Stomach (tissue), 9 donors: ENCODE results near the gene COL9A3. TPM values are rescaled to one million over a fixed set of nuclear protein-coding genes. Genes with fewer than 3 reads are reported as not detected.
"Not testable (repeated sequence)": the region's sequence is repeated elsewhere in the genome, so short reads cannot be mapped to it uniquely, and the experiment has no call there.

Experiments
- DNase-seq, 2 donors: peaks; one replicate each; pipeline versions ENCODE4 v3.0.0 to v3.0.0-alpha.2; 2013 to 2019
- H3K27ac ChIP-seq, 5 donors: fragments of 200-600 bp in 4 of 5; sonication (generic) in 4 of 5; one replicate each; pipeline ENCODE4 v1.5.1; 2013 to 2019; ENCODE audit warnings: mild to moderate bottlenecking in 1 of 5, moderate library complexity in 1 of 5
- H3K27me3 ChIP-seq, 3 donors: fragments of 200-600 bp; sonication (generic); one replicate each; pipeline ENCODE4 v1.5.1; 2017 to 2019; ENCODE audit warnings: mixed run types in 1 of 3
- H3K36me3 ChIP-seq, 4 donors: fragments of 200-600 bp; sonication (generic); 1 replicate in 3 of 4; 2 replicates in 1 of 4; pipeline ENCODE4 v1.5.1; 2016 to 2019
- H3K4me1 ChIP-seq, 4 donors: fragments of 200-600 bp; sonication (generic); one replicate each; pipeline ENCODE4 v1.5.1; 2016 to 2019
- H3K4me3 ChIP-seq, 4 donors: fragments of 200-600 bp; sonication (generic) in 3 of 4; one replicate each; pipeline ENCODE4 v1.5.1; 2016 to 2019; ENCODE audit warnings: mild to moderate bottlenecking in 1 of 4
- H3K9me3 ChIP-seq, 4 donors: fragments of 200-600 bp; sonication (generic); one replicate each; pipeline ENCODE4 v1.5.1; 2016 to 2019
- CTCF ChIP-seq, 7 experiments: fragments of 450-650 bp in 4 of 7; fragments of 200-600 bp in 3 of 7; sonication (generic) in 3 of 7; IDR thresholded peaks; one replicate each; pipeline ENCODE4 v1.5.1; 2016 to 2019; ENCODE audit warnings: antibody characterized with exemption in 7 of 7, control low read depth in 2 of 7, mild to moderate bottlenecking in 1 of 7
- EP300 ChIP-seq: sonication (generic); formaldehyde crosslinking; IDR thresholded peaks from one replicate; pipeline ENCODE4 v1.6.1; 2017; ENCODE audit warnings: antibody characterized with exemption
- POLR2A ChIP-seq, 4 donors: fragments of 450-650 bp; IDR thresholded peaks; one replicate each; pipeline ENCODE4 v1.6.1; 2016; ENCODE audit warnings: antibody characterized with exemption in 4 of 4, control low read depth in 2 of 4, mild to moderate bottlenecking in 1 of 4, moderate library complexity in 1 of 4
- POLR2AphosphoS5 ChIP-seq, 3 donors: sonication (generic); formaldehyde crosslinking; IDR thresholded peaks; one replicate each; pipeline ENCODE4 v1.6.1; 2016; ENCODE audit warnings: antibody characterized with exemption in 3 of 3
- WGBS, 5 donors: extraction: QIAGEN DNeasy Blood & Tissue Kit in 3 of 5; methylation state at CpG; one replicate each; pipeline versions ENCODE4 v1.1.5 to v1.1.7; 2013 to 2018; 5-methylcytosine and 5-hydroxymethylcytosine counted together
- intact Hi-C: fragments of 100-400 bp; cut with DNase I; formaldehyde crosslinking; loops from one replicate; pipeline ENCODE4 v1.15.1; 2023; ENCODE audit warnings: low total_unique reads
- polyA plus RNA-seq, 3 donors: library from polyadenylated mRNA; stranded (reverse); fragments of 200-250 nt; gene quantifications; one replicate each; pipeline ENCODE4 v1.2.3, GENCODE V29; 2013
- total RNA-seq, 5 donors: library from RNA; depleted of rRNA; stranded (reverse); fragments of >200 nt; gene quantifications; one replicate each; pipeline versions ENCODE4 v1.1.0 to v1.2.3, GENCODE V29; 2014 to 2016
- donor health status: healthy with polysubstance abuse.
- donor health status: Bipolar disorder and iron deficiency.
- donor health status: healthy.

The COL9A3 gene
- total and polyA plus RNA-seq, 8 donors = 2.3 to 18.2 (median 3.9) TPM; not detected in 3

DNA sequence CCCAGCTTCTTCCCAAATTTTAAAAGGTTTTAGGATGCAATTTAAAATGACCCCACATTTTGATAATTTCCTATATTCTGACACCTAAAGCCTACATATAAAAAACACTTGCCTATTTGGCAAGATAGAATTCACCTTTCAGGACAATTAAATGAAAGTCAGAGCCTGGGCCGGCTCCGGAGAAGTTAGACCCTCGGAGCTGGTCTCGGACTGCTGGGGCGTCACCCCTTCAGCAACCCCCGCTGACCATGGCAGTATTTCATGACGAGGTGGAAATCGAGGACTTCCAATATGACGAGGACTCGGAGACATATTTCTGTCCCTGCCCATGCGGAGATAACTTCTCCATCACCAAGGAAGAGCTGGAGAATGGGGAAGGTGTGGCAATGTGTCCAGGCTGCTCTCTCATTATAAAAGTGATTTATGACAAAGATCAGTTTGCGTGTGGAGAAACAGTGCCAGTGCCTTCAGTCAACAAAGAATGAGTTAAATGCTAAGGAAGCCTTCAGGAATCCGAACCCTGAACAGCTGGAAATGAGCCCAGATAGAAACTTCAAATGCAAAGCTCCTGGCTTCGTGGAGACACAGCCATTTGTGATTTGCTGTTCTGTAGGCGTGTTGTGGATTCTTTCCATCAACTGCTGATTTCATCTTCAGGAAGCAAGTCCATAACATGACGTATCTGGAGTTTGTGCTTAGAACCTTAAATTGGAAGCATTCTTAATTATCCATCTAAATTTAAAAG, 28.7 kb downstream of the COL9A3 start:
- Histone ChIP-seq H3K4me1 (no peaks in the 10 kb centered on the region), H3K36me3 (peaks cover 0 to 20% (median 7%) of the 10 kb centered on the region in 4 donors), H3K27me3 (no peaks in the 10 kb centered on the region), H3K9me3 (no peaks in the 10 kb centered on the region), H3K4me3 (no peak overlapping the region), H3K27ac (no peak overlapping the region)
- DNase-seq = no peak
- 90 to 93% (median 93%) methylated on average over 16 of the region's 16 CpGs for WGBS, 5 donors
- intact Hi-C loops = no loop called here
- no peak for TF ChIP-seq EP300
- no peak for TF ChIP-seq POLR2AphosphoS5 (IDR thresholded peaks at IDR 0.05)
- no peak for TF ChIP-seq CTCF (IDR thresholded peaks at IDR 0.05)
- TF ChIP-seq POLR2A (IDR thresholded peaks at IDR 0.05) = no peak

DNA sequence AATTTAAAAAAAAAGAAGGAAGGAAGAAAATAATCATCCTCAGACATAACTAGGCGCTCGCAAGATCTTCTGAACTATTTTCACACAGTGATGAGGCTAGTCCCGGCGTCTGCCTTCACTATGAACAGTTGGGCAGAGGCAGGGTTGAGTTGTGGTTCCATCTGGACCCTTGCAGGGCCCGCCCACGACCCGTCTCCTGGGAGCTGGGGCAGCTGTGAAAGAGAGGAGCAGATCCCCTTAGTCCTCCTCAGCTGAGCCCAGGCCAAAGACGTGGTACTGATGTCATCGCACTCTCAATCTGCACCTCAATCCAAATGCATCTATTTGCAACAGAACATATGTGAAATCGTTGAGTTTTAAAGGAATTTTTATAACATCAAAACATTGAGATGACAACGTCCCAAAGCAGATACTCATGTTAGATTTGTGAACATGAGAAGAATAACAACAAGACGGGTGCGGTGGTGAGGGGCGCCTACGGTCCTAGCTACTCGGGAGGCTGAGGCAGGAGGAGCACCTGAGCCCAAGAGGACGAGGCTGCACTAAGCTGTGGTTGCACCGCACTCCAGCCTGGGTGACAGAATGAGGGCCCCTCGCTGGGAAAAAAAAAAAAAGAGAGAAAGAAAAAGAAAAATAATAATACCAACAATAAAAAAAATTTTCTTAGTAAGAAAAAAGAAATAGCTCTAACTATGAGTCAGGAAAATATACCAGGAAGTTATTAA, 29.5 kb downstream of the COL9A3 start:
- Histone ChIP-seq H3K9me3 (no peaks in the 10 kb centered on the region), H3K36me3 (peaks cover 0 to 23% (median 9%) of the 10 kb centered on the region in 4 donors), H3K27ac (no peak overlapping the region), H3K27me3 (no peaks in the 10 kb centered on the region), H3K4me3 (no peak overlapping the region), H3K4me1 (no peaks in the 10 kb centered on the region)
- 87 to 94% (median 93%) methylated on average over 19 of the region's 19 CpGs for WGBS, 5 donors
- intact Hi-C loops = no loop called here
- TF ChIP-seq EP300 (no peak), POLR2AphosphoS5 (IDR thresholded peaks at IDR 0.05) (no peak), POLR2A (IDR thresholded peaks at IDR 0.05) (no peak), CTCF (IDR thresholded peaks at IDR 0.05) (no peak)
- DNase-seq = no peak

DNA sequence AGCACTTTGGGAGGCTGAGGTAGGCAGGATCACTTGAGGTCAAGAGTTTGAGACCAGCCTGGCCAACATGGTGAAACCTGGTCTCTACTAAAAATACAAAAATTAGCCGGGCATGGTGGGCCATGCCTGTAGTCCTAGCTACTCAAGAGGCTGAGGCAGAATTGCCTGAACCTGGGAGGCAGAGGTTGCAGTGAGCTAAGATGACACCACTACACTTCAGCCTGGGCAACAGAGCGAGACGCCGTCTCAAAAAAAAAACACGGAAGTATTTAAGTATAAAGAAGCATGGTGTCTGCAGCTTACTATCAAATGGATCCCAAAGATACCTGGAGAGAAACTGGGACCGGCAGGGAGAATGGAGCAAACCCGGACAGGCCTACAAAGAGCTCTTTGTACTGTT, 32.1 kb downstream of the COL9A3 start:
- DNase-seq, H3K27me3 ChIP-seq, H3K9me3 ChIP-seq, H3K27ac ChIP-seq, intact Hi-C loops, H3K4me1 ChIP-seq, H3K4me3 ChIP-seq: not testable (repeated sequence)
- 90 to 96% (median 93%) methylated on average over 7 of the region's 7 CpGs for WGBS, 5 donors
- peaks cover 0 to 48% (median 34%) of the 10 kb centered on the region in 4 donors for H3K36me3 ChIP-seq

DNA sequence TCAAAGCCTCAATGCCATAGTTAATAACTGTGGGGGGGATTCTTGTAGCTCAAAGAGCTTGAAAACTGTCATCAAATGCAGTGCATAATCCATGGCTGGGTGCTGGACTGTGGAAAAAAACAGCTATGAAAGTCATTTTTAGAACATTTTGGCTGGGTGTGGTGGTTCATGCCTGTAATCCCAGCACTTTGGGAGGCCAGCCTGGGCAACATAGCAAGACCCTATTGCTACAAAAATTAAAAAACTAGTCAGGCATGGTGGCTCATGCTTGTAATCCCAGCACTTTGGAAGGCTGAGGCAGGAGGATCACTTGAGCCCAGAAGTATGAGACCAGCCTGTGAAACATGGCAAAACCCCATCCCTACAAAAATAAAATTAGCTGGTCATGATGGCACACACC, 32.6 kb downstream of the COL9A3 start:
- H3K27me3 ChIP-seq = no peaks in the 10 kb centered on the region
- no peak overlapping the region for H3K4me3 ChIP-seq
- no peaks in the 10 kb centered on the region for H3K4me1 ChIP-seq
- intact Hi-C loops = no loop called here
- no peak for TF ChIP-seq EP300
- no peak for TF ChIP-seq POLR2A (IDR thresholded peaks at IDR 0.05)
- TF ChIP-seq CTCF (IDR thresholded peaks at IDR 0.05) = no peak
- no peak for TF ChIP-seq POLR2AphosphoS5 (IDR thresholded peaks at IDR 0.05)
- H3K36me3 ChIP-seq = peaks cover 2 to 54% (median 39%) of the 10 kb centered on the region in 4 donors
- no peaks in the 10 kb centered on the region for H3K9me3 ChIP-seq
- no peak for DNase-seq
- no peak overlapping the region for H3K27ac ChIP-seq
